ENCODE data around the gene CDK5RAP1.
"Not testable (repeated sequence)": the region's sequence is repeated elsewhere in the genome, so short reads cannot be mapped to it uniquely, and the experiment has no call there.

The CDK5RAP1 gene, protein sequence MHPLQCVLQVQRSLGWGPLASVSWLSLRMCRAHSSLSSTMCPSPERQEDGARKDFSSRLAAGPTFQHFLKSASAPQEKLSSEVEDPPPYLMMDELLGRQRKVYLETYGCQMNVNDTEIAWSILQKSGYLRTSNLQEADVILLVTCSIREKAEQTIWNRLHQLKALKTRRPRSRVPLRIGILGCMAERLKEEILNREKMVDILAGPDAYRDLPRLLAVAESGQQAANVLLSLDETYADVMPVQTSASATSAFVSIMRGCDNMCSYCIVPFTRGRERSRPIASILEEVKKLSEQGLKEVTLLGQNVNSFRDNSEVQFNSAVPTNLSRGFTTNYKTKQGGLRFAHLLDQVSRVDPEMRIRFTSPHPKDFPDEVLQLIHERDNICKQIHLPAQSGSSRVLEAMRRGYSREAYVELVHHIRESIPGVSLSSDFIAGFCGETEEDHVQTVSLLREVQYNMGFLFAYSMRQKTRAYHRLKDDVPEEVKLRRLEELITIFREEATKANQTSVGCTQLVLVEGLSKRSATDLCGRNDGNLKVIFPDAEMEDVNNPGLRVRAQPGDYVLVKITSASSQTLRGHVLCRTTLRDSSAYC

DNA sequence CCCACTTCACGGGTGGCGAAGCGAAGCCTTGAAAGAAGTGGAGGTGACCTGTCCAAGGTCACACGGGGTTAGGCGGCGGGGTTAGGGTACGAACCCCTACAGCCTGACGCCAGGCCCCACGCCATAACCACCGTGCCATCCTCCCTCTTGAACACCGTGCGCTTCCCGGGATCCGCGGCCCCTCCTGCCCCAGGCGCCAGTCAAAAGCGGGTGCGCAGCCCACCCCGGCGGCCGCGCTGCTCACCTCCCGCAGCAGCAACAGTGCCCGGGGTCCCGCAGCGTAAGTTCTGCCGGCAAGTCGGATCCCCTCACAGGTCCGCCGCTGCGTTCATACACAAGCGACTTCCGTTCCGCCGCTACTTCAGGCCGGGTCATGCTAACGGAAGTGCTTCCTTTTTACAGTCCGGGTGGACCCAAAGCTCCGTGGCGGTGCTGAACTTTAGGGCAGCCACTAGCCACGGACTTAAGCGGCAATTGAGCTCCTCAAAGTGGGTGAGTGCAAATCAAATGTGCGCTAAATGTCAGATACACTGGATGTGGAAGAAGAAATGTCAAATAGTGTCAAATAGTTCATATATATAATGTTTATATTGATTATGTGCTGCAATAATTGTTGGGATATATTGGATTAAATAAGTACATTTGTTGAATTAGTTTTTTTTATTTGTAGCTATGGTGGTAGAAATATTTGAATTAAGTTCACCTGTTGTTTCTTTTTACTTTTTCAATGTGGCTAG lies at the start of gene CDK5RAP1:
Gene CDK5RAP1 (minus strand): TSS at position 336 of the 737 bp plus-strand sequence. CDS start 4,455 bp downstream, outside the sequence.
- DNase-seq, result peak; percentile 79

DNA sequence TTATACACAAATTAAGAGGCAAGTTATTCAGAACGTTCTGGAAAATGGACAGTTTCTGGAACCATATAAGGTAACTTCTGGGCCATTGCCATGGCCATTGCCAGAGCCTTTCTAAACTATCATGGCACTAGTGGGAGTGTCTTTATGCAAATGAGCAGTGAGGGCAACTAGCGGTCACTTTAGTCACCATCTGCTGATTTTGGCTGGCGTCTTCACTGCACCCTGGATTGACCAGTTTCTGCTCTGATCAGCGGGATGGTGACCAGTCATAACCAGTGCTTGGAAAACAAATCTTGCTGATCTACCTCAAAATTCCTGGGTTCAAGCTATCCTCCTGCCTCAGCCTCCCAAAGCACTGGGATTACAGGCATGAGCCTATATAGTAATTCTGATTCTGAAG lies 49.5 kb upstream of the CDK5RAP1 start:
- no peak for DNase-seq

DNA sequence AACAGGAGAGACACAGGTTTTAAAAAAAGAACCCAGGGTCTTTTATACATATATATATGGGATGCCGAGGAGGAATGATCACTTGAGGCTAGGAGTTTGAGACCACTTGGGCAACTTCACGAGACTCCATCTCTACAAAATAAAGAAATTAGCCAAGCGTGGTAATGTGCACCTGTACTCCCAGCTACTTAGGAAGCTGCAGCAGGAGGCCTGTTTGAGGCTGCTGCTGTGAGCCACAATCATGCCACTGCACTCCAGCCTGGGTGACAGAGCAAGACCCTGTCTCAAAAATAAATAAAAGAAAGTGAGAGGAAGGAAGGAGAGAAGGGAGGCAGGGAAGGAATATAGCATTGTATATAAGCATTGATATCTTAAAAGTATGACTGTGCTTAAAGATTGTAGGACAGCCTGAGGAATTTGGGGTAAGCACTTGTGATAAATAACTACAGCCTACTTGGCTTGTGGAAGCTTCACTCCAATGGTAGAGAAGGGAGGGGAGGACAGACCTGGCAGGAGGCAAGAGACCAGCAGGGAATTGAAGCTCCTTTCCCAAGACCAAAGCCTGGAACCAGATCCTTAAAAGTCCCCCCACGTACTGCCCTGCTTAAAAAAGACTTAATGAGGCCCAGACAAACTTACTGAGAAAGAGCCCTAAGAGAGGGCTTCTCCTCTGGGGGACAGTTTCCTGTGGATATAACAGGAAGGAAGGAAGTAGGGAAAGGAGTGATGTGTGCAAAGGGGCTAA lies 44.7 kb upstream of the CDK5RAP1 start:
- no peak for DNase-seq

DNA sequence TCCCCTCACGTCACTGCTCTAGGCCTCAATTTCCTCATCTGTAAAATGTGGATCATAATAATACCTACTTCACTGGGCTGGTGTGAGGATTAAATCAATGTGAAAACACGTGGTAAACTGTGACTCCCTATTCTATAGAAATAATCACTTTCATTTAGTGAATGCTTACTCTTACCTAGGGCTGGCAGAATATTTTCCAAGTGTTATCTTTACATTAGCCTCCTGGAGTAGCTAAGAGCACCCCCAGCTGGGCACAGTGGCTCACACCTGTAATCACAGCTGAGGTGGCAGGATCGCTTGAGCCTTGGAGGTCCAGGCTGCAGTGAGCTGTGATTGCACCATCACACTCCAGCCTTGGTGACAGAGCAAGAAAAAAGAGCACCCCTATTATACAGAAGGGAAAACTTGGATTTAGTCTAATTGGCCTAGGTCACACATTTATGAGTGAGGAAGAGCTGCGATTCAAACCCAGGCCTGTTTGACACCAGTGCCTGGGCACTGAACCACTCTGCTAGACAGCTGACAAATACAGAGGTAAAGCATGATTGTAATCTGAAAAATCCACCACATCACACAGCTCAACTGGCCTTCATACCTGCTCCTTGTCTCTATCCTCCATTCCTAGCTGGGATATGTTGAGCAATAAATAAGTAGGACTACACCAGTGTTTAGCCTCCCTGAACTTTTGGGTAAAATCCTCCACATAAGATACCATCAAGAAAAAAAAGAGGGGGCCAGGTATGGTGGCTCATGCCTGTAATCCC lies 43.7 kb upstream of the CDK5RAP1 start:
- DNase-seq, result no peak

DNA sequence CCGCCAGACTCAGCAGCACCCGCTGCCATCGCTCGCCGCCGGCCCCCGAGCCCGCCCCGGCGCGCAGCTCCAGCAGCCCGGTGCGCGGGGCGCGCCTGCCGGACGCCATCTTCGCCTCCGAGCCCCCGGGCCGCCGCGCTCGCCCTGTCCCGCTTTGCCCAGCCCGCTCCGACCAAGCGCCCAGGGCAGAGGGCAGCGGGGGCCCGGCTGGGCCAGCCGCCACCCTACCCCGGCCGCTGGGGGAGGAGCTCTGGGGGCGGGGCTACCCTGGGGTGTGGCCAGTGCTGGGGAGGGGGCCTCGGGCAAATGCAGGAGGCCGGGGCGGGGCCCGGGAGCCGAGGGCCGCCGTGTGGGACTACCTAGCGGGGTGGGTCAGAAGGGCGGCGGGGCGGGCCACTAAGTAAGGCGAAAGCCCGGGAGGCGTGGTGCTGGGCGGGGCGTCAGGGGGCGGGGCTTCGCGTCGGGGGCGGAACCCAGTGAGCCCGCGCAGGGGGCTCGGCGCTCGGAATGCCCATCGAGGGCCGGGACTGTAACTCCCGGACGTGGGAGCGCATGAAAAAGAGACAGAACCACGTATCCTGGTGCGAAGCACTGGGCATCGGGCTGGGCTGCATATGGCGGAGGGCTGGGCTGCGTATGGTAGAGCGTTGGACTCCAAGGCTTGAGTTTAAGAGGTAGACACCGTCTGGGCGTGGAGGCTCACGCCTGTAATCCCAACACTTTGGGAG lies 42.4 kb upstream of the CDK5RAP1 start, which contains the start of gene SNTA1:
Gene SNTA1 (minus strand): TSS at position 252 of the 728 bp plus-strand sequence. CDS start 143 bp downstream, at position 109.
- DNase-seq, result peak; percentile 82

DNA sequence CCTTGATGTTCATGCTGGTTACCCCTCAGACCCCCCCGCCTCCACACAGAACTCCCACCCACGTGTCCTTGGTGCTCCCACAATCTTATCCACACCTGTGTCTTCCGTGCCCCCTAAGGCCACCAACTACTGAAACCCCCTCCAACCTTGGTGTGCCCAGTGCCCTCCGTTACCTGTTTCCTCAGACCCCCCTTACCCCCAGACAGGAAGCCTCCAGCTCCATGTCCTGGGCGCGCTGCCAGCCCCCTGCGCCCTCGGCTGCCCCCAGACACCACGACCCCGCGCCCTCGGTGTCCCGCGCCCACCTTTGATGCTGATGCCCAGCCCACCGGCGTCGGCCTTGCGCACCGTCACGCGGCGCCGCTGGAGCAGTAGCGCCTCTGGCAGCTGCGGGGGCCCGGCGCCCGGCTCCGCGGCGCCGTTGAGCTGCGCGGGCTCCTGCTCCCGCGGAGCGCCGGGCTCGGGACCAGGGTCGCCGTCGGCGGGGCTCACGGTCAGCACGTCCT lies 41.7 kb upstream of the CDK5RAP1 start:
- no peak for DNase-seq

DNA sequence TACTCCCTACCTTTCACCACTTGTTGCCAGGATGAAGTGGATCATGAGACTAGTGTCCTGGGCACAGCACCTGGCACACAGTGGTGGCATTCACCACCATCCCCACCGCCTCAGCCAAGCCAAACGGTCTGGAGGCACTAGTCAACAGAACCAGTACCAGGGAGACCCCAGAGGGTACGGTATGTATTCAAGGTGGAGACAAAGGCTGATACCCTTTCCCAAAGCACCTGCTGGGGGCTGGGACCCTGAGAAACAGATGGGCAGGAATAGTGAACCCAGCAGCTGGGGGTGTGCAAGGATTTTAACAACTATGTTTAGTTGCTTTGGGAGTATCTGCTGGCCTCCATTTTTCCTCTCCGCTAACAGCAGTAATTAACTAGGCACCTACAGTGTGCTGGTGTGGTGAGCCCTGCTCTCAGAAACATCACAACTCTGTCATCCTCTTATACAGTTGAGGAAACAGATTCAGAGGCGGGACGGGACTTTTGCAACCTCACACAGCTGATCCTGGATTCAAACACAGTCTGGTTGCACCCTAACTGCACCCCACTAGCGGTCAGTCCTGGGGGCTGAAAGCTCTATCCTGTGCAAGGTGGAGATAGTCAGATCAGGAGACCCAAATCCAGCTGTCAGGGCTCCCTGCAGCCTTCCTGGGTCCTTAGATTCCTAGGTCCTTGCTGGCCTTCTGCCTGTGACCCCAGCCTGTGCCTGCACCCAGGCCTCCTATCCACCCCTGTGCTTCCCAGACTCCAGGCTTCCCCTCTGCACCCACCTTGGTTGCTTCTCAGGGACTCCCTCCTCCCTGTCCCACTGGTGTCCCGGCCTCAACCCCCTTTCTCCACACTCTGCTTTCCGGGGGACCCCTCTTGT lies 41.1 kb upstream of the CDK5RAP1 start:
- DNase-seq, result no peak

DNA sequence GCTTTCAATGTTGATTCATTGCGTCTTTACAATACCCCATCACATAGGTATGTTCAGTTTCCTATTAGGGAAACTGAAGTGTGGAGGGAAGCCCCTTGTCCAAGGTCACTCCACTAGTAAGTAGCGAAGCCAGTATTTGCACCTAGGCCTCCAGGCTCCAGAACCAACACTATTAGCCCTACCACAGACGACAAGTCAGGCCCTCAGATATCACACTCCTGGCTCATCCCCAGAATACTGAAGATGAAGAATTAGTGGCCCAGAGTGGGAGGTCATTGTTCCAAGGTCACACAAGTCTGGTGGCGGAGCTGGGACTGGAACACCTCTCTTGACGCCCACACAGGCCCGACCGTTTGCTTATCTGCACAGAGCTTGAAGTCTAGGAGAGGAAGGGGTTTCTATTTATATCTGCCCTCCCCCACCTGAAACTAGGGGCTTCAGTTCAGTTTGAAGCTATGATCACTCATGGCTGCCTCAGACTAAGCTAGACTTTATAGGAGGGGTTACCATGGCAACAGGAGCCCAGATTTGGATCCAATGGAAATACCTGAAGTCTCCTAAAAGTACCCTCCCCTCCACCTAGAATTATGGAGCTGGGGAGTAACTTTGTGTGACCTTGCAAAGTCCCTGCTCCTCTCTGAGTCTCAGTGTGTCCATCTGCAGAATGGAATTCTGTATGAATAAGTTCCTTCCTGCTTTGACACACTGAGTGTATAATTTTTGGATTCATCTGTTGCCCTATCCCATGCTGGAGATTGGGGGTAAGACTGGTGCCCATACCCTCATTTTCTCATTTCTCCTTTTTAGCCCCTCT lies 40.0 kb upstream of the CDK5RAP1 start:
- no peak for DNase-seq

DNA sequence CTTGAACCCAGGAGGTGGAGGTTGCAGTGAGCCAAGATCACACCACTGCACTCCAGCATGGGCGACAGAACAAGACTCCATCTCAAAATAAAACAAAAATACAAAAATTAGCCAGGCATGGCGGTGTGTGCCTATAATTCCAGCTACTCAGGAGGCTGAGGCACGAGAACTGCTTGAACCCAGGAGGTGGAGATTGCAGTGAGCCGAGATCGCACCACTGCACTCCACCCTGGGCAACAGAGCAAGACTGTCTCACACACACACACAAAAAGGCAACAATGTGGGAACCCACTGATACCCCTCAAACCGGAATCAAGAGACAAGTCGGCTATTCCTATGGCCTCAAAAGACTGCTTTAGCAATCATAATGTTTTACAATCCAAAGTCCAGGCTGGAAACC lies 39.2 kb upstream of the CDK5RAP1 start:
- not testable (repeated sequence) for DNase-seq

DNA sequence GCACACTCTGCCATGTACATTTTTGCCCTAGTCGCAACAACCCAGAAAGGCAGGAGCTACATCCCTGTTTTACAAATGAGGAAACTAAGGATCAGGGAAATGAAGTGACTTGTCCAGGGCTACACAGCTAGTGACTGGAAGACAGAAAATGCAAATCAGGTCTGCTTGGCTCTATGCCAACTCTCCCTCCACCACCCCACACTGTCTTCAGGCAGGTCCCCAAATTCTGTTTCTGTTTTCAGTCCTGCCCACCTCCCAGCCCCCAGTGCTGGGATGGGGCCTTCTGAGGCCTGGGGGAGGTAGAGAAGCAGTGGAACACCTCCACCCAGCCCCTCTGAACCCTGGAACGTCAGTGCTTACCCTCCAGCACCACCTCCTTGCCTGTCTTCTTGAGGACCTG lies 37.2 kb upstream of the CDK5RAP1 start:
- DNase-seq, result no peak

DNA sequence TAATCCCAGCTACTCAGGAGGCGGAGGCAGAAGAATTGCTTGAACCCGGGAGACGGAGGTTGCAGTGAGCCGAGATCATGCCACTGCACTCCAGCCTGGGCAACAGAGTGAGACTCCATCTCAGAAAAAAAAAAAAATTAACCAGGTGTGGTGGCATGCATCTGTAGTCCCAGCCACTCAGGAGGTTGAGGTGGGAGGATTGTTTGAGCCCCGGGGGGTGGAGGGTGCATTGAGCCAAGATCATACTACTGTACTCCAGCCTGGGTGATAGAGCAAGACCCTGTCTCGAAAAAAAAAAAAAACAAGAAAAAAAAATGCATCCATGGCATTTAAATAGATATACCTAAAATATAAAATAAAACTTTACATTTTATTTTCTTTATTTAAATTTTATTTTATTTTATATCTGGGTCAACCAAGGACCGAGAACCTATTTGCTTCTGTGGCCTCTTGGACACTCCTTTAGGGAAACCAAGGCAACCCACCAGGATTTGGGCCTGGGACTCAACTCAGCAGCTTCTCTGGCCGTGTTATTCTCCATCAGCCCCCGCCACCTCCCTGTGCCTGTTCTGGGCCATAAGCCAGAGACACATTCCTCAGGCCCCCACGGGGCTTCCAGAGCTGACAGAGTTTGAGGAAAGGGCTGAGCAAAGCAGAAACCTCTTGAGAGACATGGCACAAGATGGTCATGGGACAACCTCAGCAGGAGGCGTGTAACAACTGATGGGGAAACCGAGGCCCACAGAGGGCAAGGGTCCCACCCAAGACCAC lies 36.0 kb upstream of the CDK5RAP1 start:
- DNase-seq, result no peak

DNA sequence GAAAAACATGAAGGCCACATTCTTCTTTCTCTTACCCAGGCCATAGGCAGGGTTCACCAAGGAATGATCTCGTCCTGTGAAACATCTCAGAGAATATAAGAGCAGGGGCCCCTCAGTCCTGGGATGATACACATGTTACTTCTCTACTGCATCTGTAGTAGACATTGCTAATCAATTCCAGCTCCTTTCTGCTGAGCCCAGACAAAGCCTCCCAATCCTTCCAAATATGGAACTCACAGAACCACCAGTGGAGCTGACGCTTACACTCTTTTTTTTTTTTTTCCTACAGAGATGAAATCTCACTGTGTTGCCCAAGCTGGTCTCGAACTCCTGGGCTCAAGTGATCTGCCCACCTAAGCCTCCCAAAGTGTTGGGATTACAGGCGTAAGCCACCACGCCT lies 33.1 kb upstream of the CDK5RAP1 start:
- no peak for DNase-seq

DNA sequence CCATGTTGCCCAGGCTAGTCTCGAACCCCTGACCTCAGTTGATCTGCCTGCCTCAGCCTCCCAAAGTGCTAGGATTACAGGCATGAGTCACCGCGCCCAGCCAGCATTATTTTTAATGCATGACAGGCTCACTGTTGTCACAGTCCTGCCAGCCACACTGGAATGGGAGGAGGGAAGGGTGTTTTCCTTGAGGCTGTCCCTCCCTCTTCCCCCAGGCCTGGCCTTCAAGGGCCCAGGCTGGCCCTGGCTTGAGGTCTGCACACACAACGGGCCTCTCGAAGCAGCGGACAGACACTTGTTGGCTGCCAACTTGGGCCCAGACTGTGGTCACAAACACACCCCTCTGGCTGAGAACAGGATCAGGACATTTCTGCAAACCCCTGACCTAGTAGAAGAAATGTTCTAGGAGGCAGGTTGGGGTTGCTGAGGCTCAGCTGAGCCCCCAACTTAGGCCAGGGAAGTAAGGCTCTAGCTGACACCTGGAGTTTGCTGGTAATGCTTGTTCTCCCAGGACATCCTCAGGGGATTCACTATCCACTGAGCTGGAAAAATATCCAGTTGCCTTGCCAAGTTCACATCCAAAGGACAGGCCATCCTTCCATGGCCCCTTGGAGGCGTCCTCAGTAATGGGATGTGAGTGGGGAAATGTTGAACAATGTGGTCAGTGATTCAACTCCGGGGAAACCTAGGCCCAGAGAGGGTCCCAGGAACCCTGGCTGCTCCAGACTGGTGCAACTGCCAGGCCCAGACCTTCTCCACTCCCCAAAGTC lies 32.3 kb upstream of the CDK5RAP1 start:
- DNase-seq, result no peak

DNA sequence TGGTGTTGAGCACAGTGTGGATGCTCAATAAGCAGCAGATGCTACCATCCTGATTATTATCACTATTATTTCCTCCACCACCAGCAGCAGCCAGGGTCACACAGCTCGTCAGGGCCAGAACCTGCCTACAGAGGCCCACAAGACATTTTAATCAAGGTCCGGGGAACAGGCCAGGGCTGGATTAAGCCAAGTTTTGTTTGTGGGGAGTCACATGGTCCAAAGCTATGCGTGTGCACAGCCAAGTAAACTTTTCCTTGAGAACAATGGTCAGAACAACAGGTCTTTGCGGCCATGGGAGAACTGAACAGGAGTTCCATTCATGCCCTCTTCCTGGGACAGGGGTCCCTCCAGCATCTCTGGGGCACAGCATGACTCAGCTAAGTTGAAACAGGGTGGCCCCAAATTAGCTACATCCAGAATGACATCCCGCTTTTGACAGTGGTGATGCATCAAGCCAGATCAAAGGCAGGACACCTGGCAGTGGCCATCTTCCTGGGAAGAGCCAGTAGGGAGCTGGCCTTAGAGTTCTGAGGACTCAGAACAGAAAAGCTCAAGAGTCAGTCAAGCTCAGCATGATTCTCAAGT lies 30.6 kb upstream of the CDK5RAP1 start:
- no peak for DNase-seq

DNA sequence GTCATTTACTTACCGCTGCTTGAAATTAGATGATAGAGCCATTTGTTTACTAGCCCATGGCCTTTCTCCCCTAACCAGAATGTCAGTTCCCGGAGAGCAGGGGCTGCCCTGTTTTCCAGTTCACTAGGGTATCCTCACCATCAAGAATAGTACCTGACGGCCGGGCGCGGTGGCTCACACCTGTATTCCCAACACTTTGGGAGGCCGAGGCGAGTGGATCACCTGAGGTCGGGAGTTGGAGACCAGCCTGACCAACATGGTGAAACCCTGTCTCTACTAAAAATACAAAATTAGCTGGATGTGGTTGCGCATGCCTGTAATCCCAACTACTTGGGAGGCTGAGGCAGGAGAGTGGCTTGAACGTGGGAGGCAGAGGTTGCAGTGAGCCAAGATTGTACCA lies 22.6 kb upstream of the CDK5RAP1 start:
- not testable (repeated sequence) for DNase-seq

DNA sequence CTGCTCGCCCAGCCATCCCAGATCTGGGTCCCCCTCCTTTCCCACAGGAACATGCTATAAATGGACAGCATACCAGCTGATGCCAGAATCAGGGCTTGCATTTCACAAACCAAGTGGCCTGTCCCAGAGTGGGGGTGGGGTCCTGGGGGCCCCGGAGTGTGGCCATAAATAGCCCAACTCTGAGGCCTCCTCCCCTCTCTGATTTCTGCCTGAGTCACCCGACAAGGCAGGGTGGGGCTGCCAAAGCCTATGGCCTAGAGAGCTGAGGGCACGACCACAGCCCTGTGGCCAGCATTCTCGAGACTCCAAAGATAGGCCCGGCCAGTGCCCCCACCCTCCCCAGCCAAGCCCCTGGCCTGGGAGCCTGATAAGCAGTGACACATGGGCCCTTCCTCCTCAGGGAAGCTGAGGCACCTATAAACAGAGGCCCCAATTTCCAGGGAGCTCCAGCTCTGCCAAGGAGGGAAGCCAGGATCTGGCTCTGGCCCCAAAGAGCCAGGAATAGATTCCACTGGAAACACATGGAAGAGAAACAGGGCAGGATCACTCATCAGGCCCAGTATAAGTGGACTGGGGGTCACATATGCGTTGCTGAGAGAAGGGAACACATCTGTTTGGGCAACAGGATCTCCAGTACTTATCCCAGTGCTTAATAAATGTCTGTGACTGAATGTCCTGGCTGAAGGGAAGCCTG lies 22.0 kb upstream of the CDK5RAP1 start:
- DNase-seq, result no peak

Measured in activated T-cell treated with anti-CD3 and anti-CD28 coated beads for 4 hours (primary cell).